HEK293T (cell line): ENCODE measurements around the gene DPEP2.

ENCODE experiments used
- CTCF ChIA-PET: fragments of 350-600 bp; formaldehyde crosslinking; extraction: SDS; loops from one replicate; lab custom pipeline; 2021; ENCODE audit warnings: antibody characterized with exemption, inconsistent platforms; lab: Yijun Ruan, JAX
- POLR2A ChIA-PET: fragments of 350-600 bp; formaldehyde crosslinking; extraction: SDS; loops from one replicate; lab custom pipeline; 2020; ENCODE audit warnings: antibody characterized with exemption, inconsistent platforms; lab: Yijun Ruan, JAX
- DNase-seq: peaks from one replicate; pipeline ENCODE4 v3.0.0; 2012; ENCODE audit warnings: mixed read lengths; ENCODE audit errors: extremely low spot score
- ARNT ChIP-seq: fragments of 450-650 bp; IDR thresholded peaks from 2 replicates; pipeline ENCODE4 v1.6.1; 2017; ENCODE audit warnings: mild to moderate bottlenecking
- BHLHE40 ChIP-seq: fragments of 450-650 bp; IDR thresholded peaks from 2 replicates; pipeline ENCODE4 v1.6.1; 2016; ENCODE audit warnings: mild to moderate bottlenecking, moderate library complexity, borderline replicate concordance
- CTBP1 ChIP-seq: fragments of 450-650 bp; IDR thresholded peaks from 2 replicates; pipeline ENCODE4 v1.6.1; 2016; ENCODE audit warnings: borderline replicate concordance
- FOXA1 ChIP-seq: fragments of 450-650 bp; IDR thresholded peaks from 2 replicates; pipeline ENCODE4 v1.6.1; 2016; ENCODE audit warnings: mild to moderate bottlenecking
- FOXK2 ChIP-seq: fragments of 450-650 bp; IDR thresholded peaks from 2 replicates; pipeline ENCODE4 v1.6.1; 2016; ENCODE audit warnings: mild to moderate bottlenecking
- FOXM1 ChIP-seq: fragments of 450-650 bp; IDR thresholded peaks from 2 replicates; pipeline ENCODE4 v1.6.1; 2017; ENCODE audit warnings: mild to moderate bottlenecking, borderline replicate concordance
- HDGF ChIP-seq: fragments of 450-650 bp; IDR thresholded peaks from 2 replicates; pipeline ENCODE4 v1.6.1; 2017; ENCODE audit warnings: antibody characterized with exemption, borderline replicate concordance
- L3MBTL2 ChIP-seq: fragments of 450-650 bp; conservative IDR thresholded peaks from 2 replicates; pipeline ENCODE4 v1.6.1; 2016; ENCODE audit warnings: mild to moderate bottlenecking
- LEF1 ChIP-seq: fragments of 450-650 bp; IDR thresholded peaks from 2 replicates; pipeline ENCODE4 v1.6.1; 2017; ENCODE audit warnings: mild to moderate bottlenecking, borderline replicate concordance
- NFRKB ChIP-seq: fragments of 450-650 bp; IDR thresholded peaks from 2 replicates; pipeline ENCODE4 v1.6.1; 2016; ENCODE audit warnings: mild to moderate bottlenecking, moderate library complexity
- PKNOX1 ChIP-seq: fragments of 450-650 bp; IDR thresholded peaks from 2 replicates; pipeline ENCODE4 v1.6.1; 2016
- SP1 ChIP-seq: fragments of 450-650 bp; IDR thresholded peaks from 2 replicates; pipeline ENCODE4 v1.6.1; 2017
- SUZ12 ChIP-seq: fragments of 450-650 bp; IDR thresholded peaks from 2 replicates; pipeline ENCODE4 v1.6.1; 2016; ENCODE audit warnings: mild to moderate bottlenecking
- TARDBP ChIP-seq: fragments of 450-650 bp; IDR thresholded peaks from 2 replicates; pipeline ENCODE4 v1.6.1; 2016
- ZNF384 ChIP-seq: fragments of 450-650 bp; IDR thresholded peaks from 2 replicates; pipeline ENCODE4 v1.6.1; 2016

Gene DPEP2

DNA sequence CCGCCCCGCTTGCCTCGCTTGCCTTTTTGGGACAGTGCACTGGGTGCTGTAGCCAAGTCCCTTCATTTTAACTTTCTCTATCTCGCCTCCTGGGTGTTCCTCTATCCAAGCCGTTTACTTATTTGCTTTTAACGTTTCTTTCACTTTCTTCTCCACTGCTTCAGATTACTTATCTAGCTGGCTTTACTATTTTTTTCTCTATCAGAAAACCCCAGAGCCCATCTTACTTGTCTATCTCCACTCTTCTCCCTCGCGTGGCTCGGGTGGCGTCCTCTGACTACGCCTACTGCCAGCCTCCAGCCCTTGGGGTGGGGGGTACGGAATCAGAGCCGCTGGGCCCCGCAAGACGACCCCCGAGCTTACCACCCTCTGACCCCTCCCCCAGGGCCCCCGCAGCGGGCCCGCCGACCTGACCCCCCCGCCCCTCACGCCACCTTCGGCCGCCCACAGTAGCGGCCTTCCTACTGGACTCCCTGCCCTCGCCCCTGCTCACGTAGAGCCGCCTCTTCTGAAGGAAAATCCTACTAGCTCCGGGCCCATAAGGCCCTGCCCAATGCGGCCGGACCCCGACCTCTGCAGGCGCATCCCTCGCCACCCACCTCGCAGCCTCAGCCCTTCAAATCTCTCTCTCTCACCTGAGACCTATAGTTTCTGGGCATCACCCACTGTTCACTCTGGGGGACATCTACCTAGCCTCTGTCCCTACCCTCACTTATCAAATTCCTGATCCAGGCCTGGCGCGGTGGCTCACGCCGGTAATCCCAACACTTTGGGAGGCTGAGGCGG, 29.8 kb downstream of the DPEP2 start:
- TF ChIP-seq PKNOX1 (no peak), BHLHE40 (no peak)
- no peak for DNase-seq
- ChIA-PET CTCF (interaction anchor here (0.6 kb wide), 1 partner anchor 398 kb away, joined by 3 read pairs; no protein-coding TSS in a partner anchor), POLR2A (no interaction called here)

GRCh38 chr16:67968400-67969253, 30.7 kb downstream of the DPEP2 start, which contains the start of gene SLC12A4:
Gene SLC12A4 (minus strand): TSS chr16:67968637. CDS start chr16:67968553, 84 bp downstream.
- DNase-seq, result peak; percentile 85
- ChIA-PET CTCF (interaction anchor here (0.6 to 1.1 kb wide), 2 partner anchors 65 to 398 kb away, joined by 3 read pairs; no protein-coding TSS in a partner anchor), POLR2A (no interaction called here)
- no peak for TF ChIP-seq PKNOX1
- peak; percentile 76; the same call in 1 of the 2 replicates for TF ChIP-seq FOXM1
- TF ChIP-seq LEF1, result no peak
- no peak for TF ChIP-seq CTBP1
- no peak for TF ChIP-seq TARDBP
- TF ChIP-seq BHLHE40, result no peak

DNA sequence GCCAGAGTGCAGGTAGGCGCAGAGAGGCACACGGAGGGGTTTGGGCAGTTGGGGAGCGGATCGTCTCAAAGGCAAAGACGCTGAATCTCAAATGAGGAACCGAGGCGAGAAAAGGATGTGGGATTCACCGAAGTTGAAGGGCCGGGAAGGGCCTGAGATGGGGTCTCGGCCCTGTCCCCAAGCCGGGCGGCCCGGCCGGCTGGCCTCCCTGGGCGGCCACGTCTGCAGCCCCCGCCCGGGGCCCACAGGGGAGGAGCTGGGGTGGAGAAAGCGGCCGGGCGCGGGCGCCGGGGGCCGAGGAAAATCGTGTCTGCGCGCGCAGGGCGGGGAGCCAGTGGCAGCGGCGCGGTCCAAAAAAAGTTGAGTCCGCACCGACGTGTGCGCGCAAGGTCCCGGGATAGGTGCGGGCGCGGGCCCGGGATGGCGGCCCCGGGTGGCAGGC, 31.3 kb downstream of the DPEP2 start:
- POLR2A ChIA-PET, result no interaction called here
- CTCF ChIA-PET, result interaction anchor here (1.1 kb wide), 1 partner anchor 66 kb away, joined by 3 read pairs; no protein-coding TSS in a partner anchor
- no peak for TF ChIP-seq SP1
- TF ChIP-seq FOXA1, result no peak
- TF ChIP-seq ARNT, result no peak
- no peak for TF ChIP-seq NFRKB
- TF ChIP-seq CTBP1, result no peak
- TF ChIP-seq SUZ12, result no peak
- peak; percentile 49 for DNase-seq

DNA sequence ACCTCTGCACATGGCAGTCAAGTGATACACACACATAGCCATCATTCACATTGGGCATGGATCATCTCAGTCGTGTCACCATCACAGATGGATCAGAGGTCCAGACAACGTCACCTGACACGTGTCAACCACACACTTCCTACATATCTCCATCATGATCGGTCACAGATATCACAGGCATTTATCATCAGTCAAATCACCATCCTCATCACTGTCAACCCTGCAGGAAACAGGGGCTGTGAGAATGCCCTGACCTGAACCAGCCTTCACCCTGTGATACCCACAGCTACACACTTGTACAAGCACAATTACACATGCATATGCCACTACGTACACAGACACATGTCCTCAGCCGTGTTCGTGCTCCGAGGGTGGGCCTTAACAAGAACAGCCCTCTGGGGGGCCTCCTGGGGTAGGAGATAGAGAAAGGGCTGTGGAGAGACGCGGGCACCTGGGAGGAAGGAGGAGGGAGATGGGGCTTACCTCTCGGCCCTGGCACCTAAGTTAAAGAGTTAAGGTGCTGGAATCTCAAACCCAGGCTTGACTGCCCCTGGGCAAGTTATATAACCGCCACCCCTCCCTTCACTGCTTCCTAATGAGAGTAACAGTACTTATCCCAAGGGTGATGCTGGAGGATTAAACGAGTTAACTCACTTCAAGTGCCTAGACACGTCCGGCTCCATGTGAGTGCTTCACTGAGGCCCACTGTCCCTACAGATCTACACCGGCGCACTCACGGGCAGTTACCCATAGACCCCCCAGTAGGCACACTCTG, 31.9 kb downstream of the DPEP2 start:
- no peak for DNase-seq
- ChIA-PET CTCF (interaction anchor here (1.1 kb wide), 1 partner anchor 66 kb away, joined by 3 read pairs; no protein-coding TSS in a partner anchor), POLR2A (no interaction called here)
- TF ChIP-seq L3MBTL2, result no peak
- TF ChIP-seq TARDBP, result no peak
- no peak for TF ChIP-seq FOXM1
- no peak for TF ChIP-seq CTBP1

DNA sequence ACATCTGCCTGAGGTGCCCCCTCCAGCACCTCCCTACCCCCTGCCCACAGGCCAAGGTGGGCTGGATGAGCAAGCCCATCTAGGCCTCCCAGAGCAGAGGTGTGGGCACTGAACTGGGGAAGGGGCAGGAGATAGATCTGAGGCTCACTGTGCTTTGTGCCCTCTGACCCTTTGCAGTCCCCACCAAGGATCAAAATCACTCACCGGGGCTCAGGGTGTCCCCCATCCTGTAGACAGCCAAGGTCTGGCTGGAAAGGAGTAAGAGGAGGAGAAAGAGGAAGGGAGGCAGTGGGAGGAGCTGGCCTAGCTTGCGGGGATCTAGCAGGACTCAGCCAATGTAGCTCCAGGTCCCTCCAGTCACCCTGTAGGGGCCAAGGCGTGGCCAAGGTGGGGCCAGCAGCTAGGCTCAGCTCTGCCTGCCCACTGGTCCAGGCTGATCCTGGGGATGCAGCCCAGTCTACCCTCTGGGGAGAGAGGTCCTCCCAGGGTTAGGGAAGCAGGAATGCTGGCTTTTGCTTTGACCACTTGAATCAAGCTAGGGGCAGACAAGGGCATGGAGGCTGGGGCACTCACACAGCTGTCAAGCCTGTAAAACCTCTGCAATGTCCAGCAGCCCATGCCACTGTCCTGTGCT, 32.6 kb downstream of the DPEP2 start:
- ChIA-PET CTCF (interaction anchor here (0.6 to 1.2 kb wide), 4 partner anchors 25 to 99 kb away, joined by 3 to 4 read pairs (median 3); no protein-coding TSS in a partner anchor), POLR2A (interaction anchor here (1.1 to 1.2 kb wide), 3 partner anchors 10 to 307 kb away, joined by 3 to 5 read pairs (median 3); partner anchors contain the start of gene ACD)
- no peak for DNase-seq
- TF ChIP-seq HDGF (peak; percentile 17; the same call in 1 of the 2 replicates), BHLHE40 (no peak)

- ChIA-PET CTCF (interaction anchor here (0.6 to 1.2 kb wide), 4 partner anchors 26 to 100 kb away, joined by 3 to 4 read pairs (median 3); no protein-coding TSS in a partner anchor), POLR2A (interaction anchor here (1.1 to 1.2 kb wide), 3 partner anchors 9 to 306 kb away, joined by 3 to 5 read pairs (median 3); partner anchors contain the start of gene ACD)
- TF ChIP-seq NFRKB, result no peak
- TF ChIP-seq CTBP1, result no peak
- TF ChIP-seq TARDBP, result no peak
- no peak for TF ChIP-seq FOXK2
- no peak for TF ChIP-seq BHLHE40
- TF ChIP-seq PKNOX1, result no peak
- TF ChIP-seq SUZ12, result no peak
- TF ChIP-seq ARNT, result no peak
- no peak for TF ChIP-seq FOXM1
- no peak for TF ChIP-seq ZNF384
- TF ChIP-seq HDGF, result no peak
- DNase-seq, result no peak
These were observed 33.4 kb downstream of the DPEP2 start for GRCh38 chr16:67965668-67966548.
